ENCODE results near the gene PPP1R14B. TPM values are rescaled to one million over a fixed set of nuclear protein-coding genes. Genes with fewer than 3 reads are reported as not detected.

Gene PPP1R14B
- total RNA-seq, 2 donors from 2014 or later, result 87.7 to 112 TPM

DNA sequence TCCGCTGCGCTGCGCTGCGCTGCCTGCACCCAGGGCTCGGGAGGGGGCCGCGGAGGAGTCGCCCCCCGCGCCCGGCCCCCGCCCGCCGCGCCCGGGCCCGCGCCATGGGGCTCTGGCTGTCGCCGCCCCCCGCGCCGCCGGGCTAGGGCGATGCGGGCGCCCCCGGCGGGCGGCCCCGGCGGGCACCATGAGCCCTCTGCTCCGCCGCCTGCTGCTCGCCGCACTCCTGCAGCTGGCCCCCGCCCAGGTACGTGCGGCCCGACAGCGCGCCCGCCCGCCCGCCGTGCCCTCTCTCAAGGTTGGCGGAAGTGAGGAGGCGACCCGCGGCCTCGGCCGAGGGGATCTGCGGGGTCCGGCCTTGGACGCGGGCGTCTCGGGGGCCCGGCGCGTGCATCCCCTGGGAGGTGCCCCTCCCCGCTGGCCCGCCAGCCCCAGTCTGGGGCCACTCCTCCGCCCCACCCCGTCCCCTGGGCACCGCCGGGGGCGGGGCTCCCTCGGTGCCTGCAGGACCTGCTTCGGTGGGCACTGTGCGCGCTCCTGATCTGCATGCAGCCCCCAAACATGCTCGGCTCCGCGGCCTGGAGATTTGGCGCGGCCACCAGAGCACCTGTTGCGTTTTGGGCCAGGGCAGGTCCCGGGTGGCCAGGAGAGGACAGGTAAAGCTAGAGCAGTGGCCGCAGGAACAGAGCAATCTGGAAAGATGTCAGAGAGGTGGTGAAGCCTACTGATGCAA, 11.9 kb downstream of the PPP1R14B start:
- DNase-seq (peak; percentile 55 to 73 (median 65)), ATAC-seq (peak; percentile 31)
- Histone ChIP-seq H3K27ac (peak overlapping the region; percentile 81 to 92 (median 86)), H3K27me3 (no peaks in the 10 kb centered on the region), H3K4me3 (peak overlapping the region; percentile 49 to 57), H3K36me3 (replicated peaks in 1 of 2; ENCODE audit: insufficient read depth in 1 of 2, low read depth in 2 of 2) (no peaks in the 10 kb centered on the region), H3K4me1 (peaks cover 76% of the 10 kb centered on the region), H3K9me3 (no peaks in the 10 kb centered on the region)
- peak in 2 of 7 experiments; percentile 40 to 44 for TF ChIP-seq CTCF (IDR thresholded peaks at IDR 0.05)
- peak; percentile 20 to 39 (median 34) for TF ChIP-seq POLR2A (IDR thresholded peaks at IDR 0.05)
- 1 to 2% methylated on average over 24 to 43 of the region's 80 CpGs for WGBS, 2 donors
- intact Hi-C loops (cut with DNase I), result no loop called here

DNA sequence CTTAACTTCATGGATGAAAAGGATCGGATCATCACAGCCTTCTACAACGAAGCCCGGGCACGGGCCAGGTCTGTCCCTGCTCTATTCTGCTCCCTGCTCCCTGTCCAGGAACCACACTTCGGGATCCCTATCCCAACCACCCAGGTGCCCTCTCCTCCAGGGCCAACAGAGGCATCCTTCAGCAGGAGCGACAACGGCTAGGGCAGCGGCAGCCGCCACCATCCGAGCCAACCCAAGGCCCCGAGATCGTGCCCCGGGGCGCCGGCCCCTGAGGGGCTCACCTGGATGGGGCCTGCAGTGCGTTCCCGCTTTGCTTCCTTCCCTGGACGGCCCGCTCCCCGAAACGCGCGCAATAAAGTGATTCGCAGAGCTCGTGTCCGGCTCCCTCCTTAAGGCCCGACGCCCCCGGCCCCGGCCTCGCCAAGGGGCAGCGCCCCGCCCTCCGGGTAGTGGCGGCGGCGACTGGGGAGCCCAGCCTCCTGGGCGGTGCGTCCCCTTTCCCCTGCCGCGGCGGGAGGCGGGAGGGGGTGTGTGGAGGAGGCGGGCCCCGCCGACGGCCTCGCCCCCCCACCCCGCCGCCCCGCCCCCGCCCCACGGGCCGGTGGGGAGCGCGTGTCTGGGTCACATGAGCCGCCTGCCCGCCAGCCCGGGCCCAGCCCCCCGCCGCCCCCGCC, 12.7 kb downstream of the PPP1R14B start, which contains the start of gene VEGFB:
Gene VEGFB (plus strand): TSS at position 672 of the 674 bp plus-strand sequence. CDS start 250 bp downstream, outside the sequence.
- no peaks in the 10 kb centered on the region for H3K9me3 ChIP-seq
- peaks cover 76% of the 10 kb centered on the region for H3K4me1 ChIP-seq
- peak within 1 kb of the TSS; percentile 49 to 57 for H3K4me3 ChIP-seq
- DNase-seq (peak; percentile 72 to 81 (median 76)), ATAC-seq (peak; percentile 47)
- no peaks in the 10 kb centered on the region for H3K36me3 ChIP-seq (replicated peaks in 1 of 2; ENCODE audit: insufficient read depth in 1 of 2, low read depth in 2 of 2)
- 2 to 3% methylated on average over 22 to 46 of the region's 62 CpGs for WGBS, 2 donors
- H3K27ac ChIP-seq, result peak within 1 kb of the TSS; percentile 81 to 92 (median 86)
- intact Hi-C loops (cut with DNase I), result no loop called here
- H3K27me3 ChIP-seq, result no peaks in the 10 kb centered on the region
- TF ChIP-seq CTCF (IDR thresholded peaks at IDR 0.05), result no peak
- TF ChIP-seq POLR2A (IDR thresholded peaks at IDR 0.05), result peak in 2 of 3 donors; percentile 45 to 50

DNA sequence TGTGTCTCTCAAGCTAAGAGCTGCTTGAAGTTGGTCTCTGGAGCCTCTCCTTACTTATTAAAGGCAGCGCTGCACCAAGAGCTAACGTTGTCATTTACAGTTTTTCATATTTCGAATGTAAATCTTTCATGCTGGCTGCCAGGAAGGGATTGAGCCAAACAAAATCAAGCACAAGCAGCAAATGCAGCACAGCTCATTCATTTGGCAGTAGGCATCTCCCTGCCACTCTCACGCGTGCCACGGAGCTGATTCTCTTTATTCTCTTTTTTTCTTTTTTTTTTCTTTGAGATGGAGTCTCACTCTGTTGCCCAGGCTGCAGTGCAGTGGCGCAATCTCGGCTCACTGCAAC, 13.8 kb downstream of the PPP1R14B start:
- H3K27me3 ChIP-seq, result no peaks in the 10 kb centered on the region
- peaks cover 76% of the 10 kb centered on the region for H3K4me1 ChIP-seq
- no peak for TF ChIP-seq POLR2A (IDR thresholded peaks at IDR 0.05)
- no peak for TF ChIP-seq CTCF (IDR thresholded peaks at IDR 0.05)
- H3K9me3 ChIP-seq, result no peaks in the 10 kb centered on the region
- H3K4me3 ChIP-seq, result no peak overlapping the region
- intact Hi-C loops (cut with DNase I), result no loop called here
- WGBS, 2 donors, result 87 to 88% methylated on average over 8 of the region's 8 CpGs
- DNase-seq (no peak), ATAC-seq (no peak)
- no peak overlapping the region for H3K27ac ChIP-seq
- H3K36me3 ChIP-seq (replicated peaks in 1 of 2; ENCODE audit: insufficient read depth in 1 of 2, low read depth in 2 of 2), result no peaks in the 10 kb centered on the region

DNA sequence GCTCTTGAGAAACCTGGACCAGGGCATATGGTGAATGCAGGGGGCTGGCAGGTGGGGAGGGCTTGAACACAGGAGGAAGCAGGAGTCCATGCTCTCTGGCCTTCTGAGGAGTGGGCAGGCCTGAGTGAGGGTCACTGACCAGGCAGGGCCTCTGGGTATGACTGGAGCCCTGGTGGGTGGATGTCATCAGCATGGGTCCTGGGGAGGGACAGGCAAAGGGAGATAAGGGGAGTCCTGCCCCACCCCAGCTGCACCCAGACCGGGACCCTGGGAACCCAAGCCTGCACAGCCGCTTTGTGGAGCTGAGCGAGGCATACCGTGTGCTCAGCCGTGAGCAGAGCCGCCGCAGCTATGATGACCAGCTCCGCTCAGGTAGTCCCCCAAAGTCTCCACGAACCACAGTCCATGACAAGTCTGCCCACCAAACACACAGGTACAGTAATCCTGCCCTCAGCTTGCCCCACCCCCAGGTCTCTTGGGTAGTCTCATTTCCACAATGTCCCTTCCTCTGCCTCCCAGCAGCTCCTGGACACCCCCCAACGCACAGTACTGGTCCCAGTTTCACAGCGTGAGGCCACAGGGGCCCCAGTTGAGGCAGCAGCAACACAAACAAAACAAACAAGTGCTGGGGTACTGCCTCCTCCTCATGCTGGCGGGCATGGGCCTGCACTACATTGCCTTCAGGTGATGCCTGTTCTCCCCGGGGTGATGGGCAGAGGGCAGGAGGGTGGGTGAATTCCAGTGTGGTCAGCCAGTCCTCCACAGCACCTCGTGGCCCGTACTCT, 14.4 kb downstream of the PPP1R14B start:
- no peaks in the 10 kb centered on the region for H3K36me3 ChIP-seq (replicated peaks in 1 of 2; ENCODE audit: insufficient read depth in 1 of 2, low read depth in 2 of 2)
- no peak overlapping the region for H3K4me3 ChIP-seq
- peak overlapping the region in 1 of 4 donors; percentile 93 for H3K27ac ChIP-seq
- TF ChIP-seq CTCF (IDR thresholded peaks at IDR 0.05) (no peak), POLR2A (IDR thresholded peaks at IDR 0.05) (no peak)
- H3K27me3 ChIP-seq, result no peaks in the 10 kb centered on the region
- H3K9me3 ChIP-seq, result no peaks in the 10 kb centered on the region
- 80 to 82% methylated on average over 4 to 8 of the region's 15 CpGs for WGBS, 2 donors
- ATAC-seq, result no peak
- DNase-seq, result no peak
- H3K4me1 ChIP-seq, result peaks cover 76% of the 10 kb centered on the region
- intact Hi-C loops (cut with DNase I), result no loop called here
